Testis (tissue), 3 donors: ENCODE measurements around the gene NANOG. TPM values are rescaled to one million over a fixed set of nuclear protein-coding genes. Genes with fewer than 3 reads are reported as not detected.
A peak's percentile ranks its signal among the peaks of the same experiment; 100 is the strongest.
"Not testable (repeated sequence)": the region's sequence is repeated elsewhere in the genome, so short reads cannot be mapped to it uniquely, and the experiment has no call there.

Source experiments
- DNase-seq: peaks from one replicate; pipeline ENCODE4 v3.0.0-alpha.2; 2019
- H3K27ac ChIP-seq, 2 donors: fragments of 200-600 bp; sonication (generic); one replicate each; pipeline ENCODE4 v1.5.1; 2019
- H3K27me3 ChIP-seq: fragments of 200-600 bp; sonication (generic); one replicate; pipeline ENCODE4 v1.5.1; 2019
- H3K36me3 ChIP-seq: fragments of 200-600 bp; sonication (generic); one replicate; pipeline ENCODE4 v1.5.1; 2017; ENCODE audit warnings: low read depth; ENCODE audit errors: missing control alignments
- H3K4me1 ChIP-seq: fragments of 200-600 bp; sonication (generic); one replicate; pipeline ENCODE4 v1.5.1; 2019
- H3K4me3 ChIP-seq, 2 donors: fragments of 200-600 bp; sonication (generic); one replicate each; pipeline ENCODE4 v1.5.1; 2017 to 2019
- H3K9me3 ChIP-seq: fragments of 200-600 bp; sonication (generic); one replicate; pipeline ENCODE4 v1.5.1; 2017
- CTCF ChIP-seq, 3 experiments: fragments of 450-650 bp in 2 of 3; fragments of 200-600 bp in 1 of 3; sonication (generic) in 1 of 3; IDR thresholded peaks; one replicate each; pipeline ENCODE4 v1.5.1; 2016 to 2019; ENCODE audit warnings: antibody characterized with exemption in 3 of 3, mild to moderate bottlenecking in 2 of 3, moderate library complexity in 1 of 3
- POLR2A ChIP-seq: fragments of 450-650 bp; IDR thresholded peaks from one replicate; pipeline ENCODE4 v1.6.1; 2017; ENCODE audit warnings: antibody characterized with exemption, mild to moderate bottlenecking, moderate library complexity
- WGBS, 2 donors: methylation state at CpG; one replicate each; pipeline ENCODE4 v1.1.5; 2018; 5-methylcytosine and 5-hydroxymethylcytosine counted together
- intact Hi-C: fragments of 100-400 bp; cut with DNase I; formaldehyde crosslinking; loops from one replicate; pipeline ENCODE4 v1.15.1; 2023; ENCODE audit warnings: low total_unique reads
- polyA plus RNA-seq: library from polyadenylated mRNA; stranded (reverse); fragments of 350-450 nt; fragmentation: Illumina TruSeq; extraction: RNeasy Lipid Tissue Mini Kit (QIAGEN cat#74804); gene quantifications from one replicate; pipeline ENCODE4 v1.2.3, GENCODE V29; 2014; ENCODE audit warnings: low read depth, low replicate concordance; ENCODE audit not compliant: insufficient read depth
- total RNA-seq, 2 donors: library from RNA; depleted of rRNA; stranded (reverse); fragments of >200 nt; gene quantifications; one replicate each; pipeline ENCODE4 v1.2.3, GENCODE V29; 2016

The NANOG gene
- total and polyA plus RNA-seq, 3 donors from 2014 or later: 0.29 to 1.1 (median 0.50) TPM

GRCh38 chr12:7751394-7751793 is 37.8 kb upstream of the NANOG start:
- WGBS, 2 donors: 62 to 66% methylated on average over 20 of the region's 20 CpGs
- no peaks in the 10 kb centered on the region for H3K4me1 ChIP-seq
- TF ChIP-seq POLR2A (no peak), CTCF (IDR thresholded peaks at IDR 0.05) (no peak)
- no peaks in the 10 kb centered on the region for H3K27me3 ChIP-seq
- H3K36me3 ChIP-seq: no peaks in the 10 kb centered on the region
- intact Hi-C loops: no loop called here
- no peak overlapping the region for H3K27ac ChIP-seq
- no peaks in the 10 kb centered on the region for H3K9me3 ChIP-seq
- peak; percentile 76 for DNase-seq
- peak overlapping the region in 1 of 2 donors; percentile 31 for H3K4me3 ChIP-seq

- H3K9me3 ChIP-seq, intact Hi-C loops, H3K27me3 ChIP-seq, H3K4me1 ChIP-seq, DNase-seq, H3K27ac ChIP-seq, H3K36me3 ChIP-seq: not testable (repeated sequence)
- WGBS, 2 donors: 51 to 86% methylated on average over 8 to 47 of the region's 48 CpGs
- H3K4me3 ChIP-seq: peak overlapping the region; percentile 29 to 31
Measured at GRCh38 chr12:7751941-7752922, 37.0 kb upstream of the NANOG start.

- H3K4me3 ChIP-seq, H3K9me3 ChIP-seq, H3K27me3 ChIP-seq, H3K27ac ChIP-seq, H3K36me3 ChIP-seq, intact Hi-C loops, DNase-seq, H3K4me1 ChIP-seq: not testable (repeated sequence)
- whole genome bisulfite sequencing, 2 donors: 87 to 94% methylated on average over 8 to 9 of the region's 9 CpGs
Measured at GRCh38 chr12:7755668-7756067, 33.5 kb upstream of the NANOG start.

- intact Hi-C loops: no loop called here
- Histone ChIP-seq H3K36me3 (no peaks in the 10 kb centered on the region), H3K27ac (no peak overlapping the region), H3K4me3 (no peak overlapping the region), H3K4me1 (no peaks in the 10 kb centered on the region), H3K9me3 (no peaks in the 10 kb centered on the region), H3K27me3 (no peaks in the 10 kb centered on the region)
- DNase-seq: no peak
- TF ChIP-seq POLR2A (no peak), CTCF (IDR thresholded peaks at IDR 0.05) (no peak)
- WGBS, 2 donors: 69 to 81% methylated on average over 2 of the region's 2 CpGs
Measured at GRCh38 chr12:7756993-7757392, 32.2 kb upstream of the NANOG start.

- Histone ChIP-seq H3K36me3 (no peaks in the 10 kb centered on the region), H3K27me3 (no peaks in the 10 kb centered on the region), H3K4me1 (no peaks in the 10 kb centered on the region), H3K4me3 (no peak overlapping the region), H3K27ac (no peak overlapping the region), H3K9me3 (no peaks in the 10 kb centered on the region)
- intact Hi-C loops: no loop called here
- TF ChIP-seq CTCF (IDR thresholded peaks at IDR 0.05): no peak
- TF ChIP-seq POLR2A: no peak
- 79 to 82% methylated on average over 9 of the region's 9 CpGs for WGBS, 2 donors
- no peak for DNase-seq
Measured at GRCh38 chr12:7758766-7759140, 30.4 kb upstream of the NANOG start.

GRCh38 chr12:7769999-7770398 is 19.2 kb upstream of the NANOG start:
- DNase-seq: no peak
- no peaks in the 10 kb centered on the region for H3K9me3 ChIP-seq
- no peak overlapping the region for H3K4me3 ChIP-seq
- whole genome bisulfite sequencing, 2 donors: 79% methylated on average over 3 of the region's 3 CpGs
- no peak for TF ChIP-seq CTCF (IDR thresholded peaks at IDR 0.05)
- H3K4me1 ChIP-seq: no peaks in the 10 kb centered on the region
- no peak overlapping the region for H3K27ac ChIP-seq
- no peaks in the 10 kb centered on the region for H3K27me3 ChIP-seq
- intact Hi-C loops: no loop called here
- no peaks in the 10 kb centered on the region for H3K36me3 ChIP-seq
